ENCODE measurements around the gene TLE1. TPM values are rescaled to one million over a fixed set of nuclear protein-coding genes. Genes with fewer than 3 reads are reported as not detected.

The TLE1 gene
- polyA plus RNA-seq, 3 donors: 25.9 to 64.7 (median 43.6) TPM

DNA sequence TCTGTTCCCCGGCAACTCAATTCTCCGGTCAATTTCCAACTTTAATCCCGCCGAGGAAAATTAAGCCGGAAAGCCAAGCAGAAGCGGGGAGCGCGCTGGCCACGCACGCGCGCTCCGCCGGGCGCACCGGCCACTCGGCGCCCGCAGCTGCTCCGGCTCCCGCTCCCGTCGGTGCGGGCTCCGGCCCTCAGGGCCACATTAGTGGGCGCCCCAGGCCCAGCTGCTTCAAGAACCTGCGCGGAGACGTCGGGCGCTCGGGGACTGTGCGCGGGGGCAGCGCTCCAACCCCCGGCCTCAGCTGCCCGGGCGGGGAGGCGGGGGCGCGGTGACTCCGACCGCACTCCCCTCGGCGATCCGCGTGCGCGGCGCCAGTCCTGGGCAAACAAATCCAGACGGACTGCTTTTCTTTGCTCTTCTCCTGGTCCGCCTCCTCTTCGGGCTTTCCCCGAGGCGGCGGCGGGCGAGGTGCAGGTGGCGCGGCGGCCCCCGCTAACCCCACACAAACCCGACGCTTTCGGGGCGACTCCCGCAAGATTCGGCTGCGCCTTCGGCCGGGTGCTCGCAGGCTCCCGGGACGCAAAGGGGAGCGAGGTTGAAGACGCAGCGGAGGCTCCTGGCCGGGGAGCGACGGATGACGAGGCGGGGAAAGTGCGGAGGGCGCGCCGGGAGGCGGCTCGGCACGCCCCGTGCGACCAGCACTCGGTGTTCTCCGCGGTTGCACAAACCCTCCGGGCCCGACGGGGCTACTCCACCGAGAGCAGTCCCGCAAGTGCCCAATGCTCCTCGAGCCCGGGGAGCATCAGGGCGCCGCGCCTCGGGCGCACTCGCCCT, 870 bp downstream of the TLE1 start:
- WGBS, 3 donors: 1% methylated on average over 94 to 107 of the region's 107 CpGs
- peak overlapping the region; percentile 75 for H3K27ac ChIP-seq (ENCODE audit: low read depth, low read length)

DNA sequence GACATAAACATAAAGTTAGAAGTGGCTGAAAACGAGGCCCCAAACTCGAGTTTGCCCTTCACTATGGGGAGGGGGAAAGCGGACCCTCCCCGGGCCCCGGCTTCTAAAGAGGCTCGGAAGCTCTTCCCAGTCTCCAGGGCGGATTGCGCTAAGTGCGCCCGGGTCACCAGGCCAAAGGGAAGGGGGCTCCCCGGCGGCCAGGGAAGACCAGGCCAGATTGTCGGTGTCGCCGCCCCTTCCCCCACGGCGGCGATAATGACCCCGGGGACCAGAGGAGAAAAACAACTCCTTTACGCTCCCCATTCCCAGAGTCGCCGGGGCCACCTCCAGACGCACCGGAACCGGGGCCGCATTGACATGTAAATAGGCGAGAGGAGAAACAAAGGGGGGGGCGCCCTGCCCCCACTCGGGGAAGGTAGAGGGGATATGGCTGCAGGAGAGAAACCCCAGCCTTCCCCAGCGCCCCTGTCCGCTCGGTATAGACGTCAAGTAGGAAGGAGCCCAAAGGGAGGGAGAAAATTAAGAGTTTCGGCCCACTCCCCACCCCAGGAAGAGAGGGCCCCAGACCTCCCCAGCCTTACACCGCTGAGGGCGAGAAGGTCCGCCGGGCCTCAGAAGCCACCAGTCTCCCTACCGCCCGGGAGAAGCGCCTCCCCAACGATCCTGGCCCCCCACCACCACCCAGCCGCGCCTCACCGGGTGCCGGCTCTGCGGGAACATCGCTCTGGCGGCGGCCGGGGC, 1.7 kb downstream of the TLE1 start:
- 0 to 1% (median 1%) methylated on average over 48 to 51 of the region's 51 CpGs for WGBS, 3 donors
- H3K27ac ChIP-seq (ENCODE audit: low read depth, low read length): no peak overlapping the region

DNA sequence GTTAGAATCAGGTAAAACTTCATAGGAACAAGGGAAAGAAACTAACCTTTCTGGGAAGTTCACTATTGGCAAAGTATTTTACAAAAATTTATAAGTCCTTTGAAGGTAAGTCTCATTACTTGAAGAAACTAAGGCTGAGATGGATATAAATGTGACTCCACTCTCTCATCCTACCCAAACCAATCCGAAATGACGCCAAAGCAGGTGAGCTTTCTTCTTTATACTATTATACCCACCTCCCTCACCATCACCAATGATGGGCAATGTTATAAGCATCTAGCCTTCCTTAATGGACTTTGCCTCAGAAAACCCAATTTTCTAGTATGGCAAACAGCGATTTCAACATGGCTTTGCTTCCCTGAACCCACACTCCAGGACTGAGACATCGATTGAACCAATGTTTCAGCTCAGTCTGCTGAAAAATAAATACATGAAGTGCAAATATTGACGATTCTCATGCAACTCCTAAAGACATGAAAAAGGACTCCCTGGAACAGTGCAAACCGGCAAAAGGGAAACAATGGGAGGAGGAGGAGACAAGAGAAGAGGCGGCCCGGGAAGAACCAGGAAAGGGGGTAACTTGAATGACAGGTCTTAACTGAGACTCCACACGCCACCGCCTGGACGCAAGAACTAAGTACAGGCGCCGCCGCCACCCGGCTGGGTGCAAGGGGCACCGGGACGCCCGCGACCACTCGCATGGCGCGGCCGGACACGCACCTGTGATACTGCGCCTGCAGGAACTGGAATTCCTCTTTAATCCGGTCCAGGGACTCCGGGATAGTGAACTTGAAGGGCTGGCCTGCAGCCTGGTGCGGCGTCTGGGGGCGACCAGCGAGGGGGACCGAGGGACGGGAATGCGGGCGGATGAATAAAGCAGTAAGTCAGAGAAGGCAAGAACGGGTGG, 2.5 kb downstream of the TLE1 start:
- no peak overlapping the region for H3K27ac ChIP-seq (ENCODE audit: low read depth, low read length)
- 3 to 5% (median 4%) methylated on average over 36 of the region's 36 CpGs for WGBS, 3 donors

GRCh38 chr9:81685763-81686613, 3.4 kb downstream of the TLE1 start:
- H3K27ac ChIP-seq (ENCODE audit: low read depth, low read length): no peak overlapping the region
- 26 to 47% (median 42%) methylated on average over 5 of the region's 5 CpGs for WGBS, 3 donors

- H3K27ac ChIP-seq (ENCODE audit: low read depth, low read length): no peak overlapping the region
- 78 to 84% (median 79%) methylated on average over 4 of the region's 4 CpGs for WGBS, 3 donors
These were observed 4.7 kb downstream of the TLE1 start for GRCh38 chr9:81684635-81685034.

DNA sequence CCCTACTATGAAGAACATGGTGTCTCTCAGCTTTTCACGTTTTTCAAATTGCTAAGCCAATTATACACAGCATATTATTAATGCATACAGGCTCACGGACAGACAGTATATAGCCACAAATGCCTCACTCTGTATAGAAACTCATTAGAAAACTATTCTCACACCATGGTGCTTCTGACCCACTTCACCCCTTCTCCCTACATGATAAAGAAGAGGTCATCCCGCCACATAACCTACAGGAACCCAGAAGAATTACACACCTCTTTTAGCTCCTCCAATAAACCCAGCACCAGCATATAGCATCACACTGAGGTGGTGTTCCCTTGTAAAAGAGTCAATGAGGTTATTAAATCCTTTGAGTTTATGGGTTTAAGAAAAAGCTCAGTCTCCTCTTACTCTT, 5.6 kb downstream of the TLE1 start:
- H3K27ac ChIP-seq (ENCODE audit: low read depth, low read length): no peak overlapping the region
- 80 to 87% (median 83%) methylated on average over 3 of the region's 3 CpGs for WGBS, 3 donors

GRCh38 chr9:81683238-81683637, 6.1 kb downstream of the TLE1 start:
- H3K27ac ChIP-seq (ENCODE audit: low read depth, low read length): no peak overlapping the region
- WGBS, 3 donors: 47 to 79% (median 58%) methylated on average over 3 of the region's 3 CpGs

- WGBS, 3 donors: 18 to 19% (median 18%) methylated on average over 8 of the region's 8 CpGs
- no peak overlapping the region for H3K27ac ChIP-seq (ENCODE audit: low read depth, low read length)
These were observed 6.5 kb downstream of the TLE1 start for GRCh38 chr9:81682797-81683196.

DNA sequence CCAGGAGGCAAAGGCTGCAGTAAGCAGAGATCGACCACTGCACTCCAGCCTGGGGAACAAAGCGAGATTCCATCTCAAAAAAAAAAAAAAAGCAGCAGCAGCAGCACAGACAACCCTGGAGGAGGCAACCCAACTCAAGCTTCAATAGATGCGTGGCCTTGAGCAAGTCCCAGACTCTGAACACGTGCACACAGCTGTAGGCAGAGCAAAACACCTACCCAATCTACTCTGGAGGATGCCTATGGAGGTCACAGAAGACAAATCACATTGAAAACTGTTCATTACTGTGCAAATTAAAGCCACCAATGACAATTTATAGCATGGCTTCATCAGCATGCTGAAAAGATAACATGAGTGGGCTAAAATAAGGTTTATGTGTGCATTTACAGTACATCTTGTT, 7.2 kb downstream of the TLE1 start:
- H3K27ac ChIP-seq (ENCODE audit: low read depth, low read length): no peak overlapping the region
- WGBS, 3 donors: 84 to 92% (median 89%) methylated on average over 4 of the region's 4 CpGs

DNA sequence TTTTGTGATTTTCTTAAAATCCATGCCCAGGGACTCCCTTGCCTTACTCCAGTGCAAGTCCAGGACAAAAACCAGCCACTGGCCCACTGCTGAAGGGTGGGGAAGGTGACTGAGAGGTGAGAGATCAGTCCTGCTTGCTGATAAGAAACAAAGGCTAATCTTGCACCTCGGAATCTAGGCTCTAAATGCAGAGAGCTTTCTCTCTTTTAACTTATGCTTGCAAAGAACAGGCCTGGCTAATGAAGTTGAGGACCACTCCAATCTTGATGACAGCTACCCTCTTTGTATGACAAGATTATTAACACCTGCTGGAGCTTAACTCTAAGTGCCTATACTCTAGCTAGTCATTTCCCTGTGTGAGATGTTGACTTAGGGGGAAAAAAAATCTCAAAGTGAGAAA, 8.8 kb downstream of the TLE1 start:
- WGBS, 3 donors: 58 to 88% (median 75%) methylated on average over 1 of the region's 1 CpG
- H3K27ac ChIP-seq (ENCODE audit: low read depth, low read length): no peak overlapping the region

GRCh38 chr9:81680006-81680405, 9.3 kb downstream of the TLE1 start:
- no peak overlapping the region for H3K27ac ChIP-seq (ENCODE audit: low read depth, low read length)
- WGBS, 3 donors: 79 to 83% (median 80%) methylated on average over 9 of the region's 9 CpGs

DNA sequence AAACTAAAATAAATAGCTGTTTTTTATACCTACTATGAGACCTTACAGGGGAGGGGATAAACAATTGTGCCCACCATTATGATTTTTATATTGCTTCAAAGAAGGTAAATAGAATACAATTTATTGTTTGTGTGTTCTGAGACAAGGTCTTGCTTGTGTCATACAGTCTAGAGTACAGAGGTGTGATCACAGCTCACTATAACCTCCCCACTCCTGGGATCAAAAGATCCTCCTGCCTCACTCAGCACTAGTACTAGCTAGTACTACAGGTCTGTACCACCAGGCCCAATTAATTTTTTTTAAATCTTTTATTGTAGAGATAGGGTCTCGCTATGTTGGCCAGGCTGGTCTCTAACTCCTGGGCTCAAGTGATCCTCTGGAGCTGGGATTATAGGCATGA, 11.3 kb downstream of the TLE1 start:
- 92 to 100% (median 98%) methylated on average over 1 of the region's 1 CpG for WGBS, 3 donors
- no peak overlapping the region for H3K27ac ChIP-seq (ENCODE audit: low read depth, low read length)

DNA sequence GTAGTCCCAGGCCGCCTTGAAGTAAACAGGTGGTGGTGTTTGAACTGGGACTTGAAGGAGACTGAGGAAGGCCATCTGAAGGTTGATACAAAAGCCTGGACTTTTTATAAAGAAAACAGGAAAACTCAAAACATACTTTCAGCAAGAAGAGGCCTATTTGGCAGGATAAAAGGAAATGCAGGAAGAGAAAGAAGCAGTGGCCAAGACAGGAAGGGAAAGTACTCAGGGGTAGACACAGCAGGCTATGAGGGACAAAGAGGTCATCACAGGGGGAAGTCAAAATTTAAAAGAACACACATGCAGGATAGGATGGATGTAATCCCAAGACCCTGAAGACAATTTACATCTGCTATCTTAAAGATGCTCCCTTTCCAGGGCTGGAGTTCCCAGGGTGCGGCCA, 13.0 kb downstream of the TLE1 start:
- no peak overlapping the region for H3K27ac ChIP-seq (ENCODE audit: low read depth, low read length)
- 88 to 92% (median 89%) methylated on average over 2 of the region's 2 CpGs for WGBS, 3 donors

DNA sequence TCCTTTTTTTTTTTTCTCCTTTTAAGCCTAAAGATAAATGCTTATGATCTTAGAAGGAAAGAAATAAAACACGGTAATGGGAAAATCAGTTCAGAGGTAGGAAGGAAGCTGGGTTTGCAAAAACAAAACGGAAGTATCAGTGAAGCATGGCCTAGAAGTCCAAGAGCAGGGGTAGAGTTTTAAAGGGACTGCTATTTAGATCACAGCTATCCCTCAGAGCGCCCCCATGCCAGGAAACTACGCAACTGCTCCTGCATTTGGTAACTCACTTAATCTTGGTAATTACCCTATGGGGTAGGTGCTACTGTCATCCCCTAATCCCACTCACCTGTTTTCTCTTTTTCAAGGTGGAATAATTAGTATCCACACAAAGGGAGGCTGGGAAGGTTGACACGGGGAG, 16.0 kb downstream of the TLE1 start:
- WGBS, 3 donors: 72 to 75% (median 74%) methylated on average over 5 of the region's 5 CpGs

GRCh38 chr9:81671880-81672280, 17.5 kb downstream of the TLE1 start:
- WGBS, 3 donors: 27 to 46% (median 43%) methylated on average over 3 of the region's 3 CpGs
- no peak overlapping the region for H3K27ac ChIP-seq (ENCODE audit: low read depth, low read length)

More for the DNA sequence above, 16.0 kb downstream of the TLE1 start:
- no peak overlapping the region for H3K27ac ChIP-seq (ENCODE audit: low read depth, low read length)

DNA sequence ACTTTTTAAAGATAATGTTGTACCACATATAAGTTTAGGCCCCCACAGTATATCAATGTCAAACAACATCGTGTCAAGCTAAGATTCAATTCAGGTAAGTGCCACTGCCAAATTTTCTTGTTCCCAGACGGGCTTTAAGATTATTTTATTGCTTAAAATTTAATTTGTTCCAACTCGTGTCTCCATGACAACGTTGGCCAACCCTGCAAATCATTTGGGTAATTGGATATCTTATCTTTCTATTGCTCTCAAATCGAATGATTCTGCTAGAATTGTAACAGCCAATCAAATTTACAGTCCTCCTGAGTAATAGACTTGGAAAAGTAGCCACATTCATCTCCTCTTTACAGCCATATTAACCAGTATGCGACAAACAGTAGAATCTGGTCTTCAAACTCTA, 19.5 kb downstream of the TLE1 start:
- H3K27ac ChIP-seq (ENCODE audit: low read depth, low read length): no peak overlapping the region
- WGBS, 3 donors: 48 to 74% (median 63%) methylated on average over 6 of the region's 6 CpGs

DNA sequence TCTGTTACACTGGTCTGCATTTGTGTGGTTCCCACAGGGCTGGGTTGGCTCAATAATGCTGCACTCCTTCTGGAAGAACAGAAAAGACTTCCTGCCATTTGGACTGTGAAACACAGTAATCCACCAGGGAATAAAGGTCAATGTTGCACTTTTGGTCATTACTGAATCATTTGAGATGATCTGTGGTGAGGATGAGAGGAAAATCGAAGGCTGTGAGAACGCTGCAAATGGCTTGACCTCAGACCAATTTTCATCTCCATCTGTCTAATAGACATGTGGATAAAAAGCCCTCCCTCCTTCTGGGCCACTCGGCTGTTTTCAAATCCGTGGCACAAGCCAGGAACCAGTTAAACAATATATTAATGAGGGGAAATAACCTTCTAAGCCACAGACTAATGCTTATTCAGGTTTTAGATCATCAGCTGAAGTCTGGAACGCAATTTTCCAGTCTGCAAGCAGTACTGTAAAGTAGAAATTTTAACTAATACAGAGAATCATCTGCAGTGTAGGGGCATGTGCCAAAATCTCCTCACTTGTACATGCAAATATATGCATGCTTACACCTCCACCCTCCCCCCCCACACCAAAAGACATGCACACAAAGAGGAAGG, 20.2 kb downstream of the TLE1 start:
- H3K27ac ChIP-seq (ENCODE audit: low read depth, low read length): no peak overlapping the region
- WGBS, 3 donors: 34 to 50% (median 39%) methylated on average over 5 of the region's 5 CpGs

DNA sequence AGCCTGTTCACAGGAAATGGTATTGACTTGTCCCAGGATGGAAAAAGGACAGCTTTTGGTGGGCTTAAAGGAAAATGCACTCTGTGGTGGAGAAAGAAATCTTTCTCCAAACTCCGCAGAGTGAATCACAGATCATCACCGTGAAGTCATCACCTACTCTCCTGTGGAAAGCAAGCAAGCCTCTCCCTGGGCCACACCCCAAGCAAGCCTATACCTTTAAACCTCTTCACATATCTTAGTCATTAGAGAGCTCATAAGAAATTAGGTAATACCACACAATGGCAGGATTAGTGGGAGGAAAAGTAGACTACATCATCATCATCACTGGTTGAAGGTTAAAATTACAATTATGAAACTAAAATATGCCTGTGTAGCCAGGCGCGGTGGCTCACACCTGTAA, 23.2 kb downstream of the TLE1 start:
- H3K27ac ChIP-seq (ENCODE audit: low read depth, low read length): no peak overlapping the region
- whole genome bisulfite sequencing, 3 donors: 96 to 99% (median 97%) methylated on average over 4 of the region's 4 CpGs
